Measurements from ENCODE around the gene MYL7. TPM values are rescaled to one million over a fixed set of nuclear protein-coding genes. Genes with fewer than 3 reads are reported as not detected.

The MYL7 gene
- total and polyA plus RNA-seq, 9 of the 15 experiments (the other 6 are each of a cell fraction or from before 2014, with no cell fraction given), result not detected

GRCh38 chr7:44112231-44112996, 28.7 kb downstream of the MYL7 start (continued):
- TF ChIP-seq ETS1 (conservative IDR thresholded peaks at IDR 0.05; ENCODE audit: control insufficient read depth, low read depth, low read length), result no peak
- TF ChIP-seq SRSF9 (IDR thresholded peaks at IDR 0.05; ENCODE audit: borderline replicate concordance, low read depth, low read length), result no peak
- TF ChIP-seq ZFX (CRISPR knock-in tag; IDR thresholded peaks at IDR 0.05), result no peak
- TF ChIP-seq ZSCAN29 (IDR thresholded peaks at IDR 0.05), result no peak
- TF ChIP-seq ZNF668 (CRISPR knock-in tag; IDR thresholded peaks at IDR 0.05), result no peak
- no peak for TF ChIP-seq SETDB1 (IDR thresholded peaks at IDR 0.05; ENCODE audit: low read length)
- no peak for TF ChIP-seq ZNF695 (CRISPR knock-in tag; IDR thresholded peaks at IDR 0.05)
- no peak for TF ChIP-seq THRB (CRISPR knock-in tag; conservative IDR thresholded peaks at IDR 0.05)
- no peak for TF ChIP-seq SMARCA4 (IDR thresholded peaks at IDR 0.05)
- TF ChIP-seq CREBBP (IDR thresholded peaks at IDR 0.05; ENCODE audit: low read depth, low read length), result no peak
- TF ChIP-seq MECOM (CRISPR knock-in tag; IDR thresholded peaks at IDR 0.05), result no peak
- TF ChIP-seq NFATC3 (IDR thresholded peaks at IDR 0.05), result no peak
- no peak for TF ChIP-seq CAMTA2 (CRISPR knock-in tag; conservative IDR thresholded peaks at IDR 0.05)
- no peak for TF ChIP-seq RAD51 (IDR thresholded peaks at IDR 0.05; ENCODE audit: borderline replicate concordance, low read depth)
- TF ChIP-seq ATF6 (CRISPR knock-in tag; IDR thresholded peaks at IDR 0.05), result no peak
- TF ChIP-seq MIER1 (IDR thresholded peaks at IDR 0.05; ENCODE audit: low read depth), result no peak
- no peak; the same call in 1 of the 2 replicates for TF ChIP-seq MAX (CRISPR knock-in tag; IDR thresholded peaks at IDR 0.05)
- TF ChIP-seq POLR2G (IDR thresholded peaks at IDR 0.05; ENCODE audit: low read depth, low read length), result peak; percentile 86
- no peak for TF ChIP-seq HNRNPH1 (optimal IDR thresholded peaks at IDR 0.05; ENCODE audit: low read depth, low read length)
- no peak for TF ChIP-seq MTA3 (IDR thresholded peaks at IDR 0.05; ENCODE audit: borderline replicate concordance)
- no peak for TF ChIP-seq ELK3 (CRISPR knock-in tag; IDR thresholded peaks at IDR 0.05)
- no peak for TF ChIP-seq CEBPB (tag; IDR thresholded peaks at IDR 0.05)
- no peak for TF ChIP-seq ZNF408 (CRISPR knock-in tag; IDR thresholded peaks at IDR 0.05; ENCODE audit: low read depth)
- TF ChIP-seq NBN (IDR thresholded peaks at IDR 0.05; ENCODE audit: low read depth), result no peak
- no peak for TF ChIP-seq SNIP1 (IDR thresholded peaks at IDR 0.05; ENCODE audit: low read depth)
